ENCODE measurements around the gene TMBIM6.
"Not testable (repeated sequence)": the region's sequence is repeated elsewhere in the genome, so short reads cannot be mapped to it uniquely, and the experiment has no call there.

The TMBIM6 gene

GRCh38 chr12:49776413-49776812 lies 35.1 kb downstream of the TMBIM6 start:
- Mint-ChIP-seq H3K36me3 (ENCODE audit: low read depth) (no peaks in the 10 kb centered on the region), H3K27me3 (ENCODE audit: low read depth) (peaks cover 11% of the 10 kb centered on the region), H3K9me3 (no peaks in the 10 kb centered on the region), H3K4me3 (no peak overlapping the region), H3K4me1 (ENCODE audit: low read depth) (peaks cover 15% of the 10 kb centered on the region), H3K27ac (no peak overlapping the region)
- DNase-seq (ENCODE audit: low spot score): peak; percentile 54

GRCh38 chr12:49776858-49777257 lies 35.5 kb downstream of the TMBIM6 start:
- Mint-ChIP-seq H3K9me3 (no peaks in the 10 kb centered on the region), H3K4me3 (no peak overlapping the region), H3K27me3 (ENCODE audit: low read depth) (peaks cover 13% of the 10 kb centered on the region), H3K36me3 (ENCODE audit: low read depth) (no peaks in the 10 kb centered on the region), H3K4me1 (ENCODE audit: low read depth) (peaks cover 15% of the 10 kb centered on the region), H3K27ac (no peak overlapping the region)
- no peak for DNase-seq (ENCODE audit: low spot score)

- Mint-ChIP-seq H3K27ac (no peak overlapping the region), H3K4me3 (no peak overlapping the region), H3K4me1 (ENCODE audit: low read depth) (peaks cover 15% of the 10 kb centered on the region), H3K27me3 (ENCODE audit: low read depth) (peaks cover 17% of the 10 kb centered on the region), H3K9me3 (no peaks in the 10 kb centered on the region), H3K36me3 (ENCODE audit: low read depth) (no peaks in the 10 kb centered on the region)
- DNase-seq (ENCODE audit: low spot score): no peak
Measured at GRCh38 chr12:49777341-49777740, 36.0 kb downstream of the TMBIM6 start.

GRCh38 chr12:49777800-49778748 lies 36.7 kb downstream of the TMBIM6 start:
- Mint-ChIP-seq H3K36me3 (ENCODE audit: low read depth) (no peaks in the 10 kb centered on the region), H3K27ac (no peak overlapping the region), H3K4me1 (ENCODE audit: low read depth) (peaks cover 15% of the 10 kb centered on the region), H3K4me3 (no peak overlapping the region), H3K27me3 (ENCODE audit: low read depth) (peaks cover 19% of the 10 kb centered on the region), H3K9me3 (no peaks in the 10 kb centered on the region)
- DNase-seq (ENCODE audit: low spot score): peak; percentile 52

- peaks cover 15% of the 10 kb centered on the region for H3K4me1 Mint-ChIP-seq (ENCODE audit: low read depth)
- H3K36me3 Mint-ChIP-seq (ENCODE audit: low read depth): no peaks in the 10 kb centered on the region
- H3K27ac Mint-ChIP-seq: no peak overlapping the region
- no peak overlapping the region for H3K4me3 Mint-ChIP-seq
- no peak for DNase-seq (ENCODE audit: low spot score)
- peaks cover 31% of the 10 kb centered on the region for H3K27me3 Mint-ChIP-seq (ENCODE audit: low read depth)
- no peaks in the 10 kb centered on the region for H3K9me3 Mint-ChIP-seq
Measured at GRCh38 chr12:49779581-49779980, 38.2 kb downstream of the TMBIM6 start.

- H3K9me3 Mint-ChIP-seq; H3K4me3 Mint-ChIP-seq; H3K36me3 Mint-ChIP-seq (ENCODE audit: low read depth); H3K27ac Mint-ChIP-seq; DNase-seq (ENCODE audit: low spot score): not testable (repeated sequence)
- H3K27me3 Mint-ChIP-seq (ENCODE audit: low read depth): peaks cover 31% of the 10 kb centered on the region
- H3K4me1 Mint-ChIP-seq (ENCODE audit: low read depth): peaks cover 15% of the 10 kb centered on the region
Measured at GRCh38 chr12:49780914-49781313, 39.6 kb downstream of the TMBIM6 start.

- no peaks in the 10 kb centered on the region for H3K36me3 Mint-ChIP-seq (ENCODE audit: low read depth)
- no peaks in the 10 kb centered on the region for H3K4me1 Mint-ChIP-seq (ENCODE audit: low read depth)
- no peaks in the 10 kb centered on the region for H3K9me3 Mint-ChIP-seq
- no peak overlapping the region for H3K4me3 Mint-ChIP-seq
- DNase-seq (ENCODE audit: low spot score): no peak
- H3K27ac Mint-ChIP-seq: no peak overlapping the region
- H3K27me3 Mint-ChIP-seq (ENCODE audit: low read depth): peaks cover 31% of the 10 kb centered on the region
Measured at GRCh38 chr12:49783917-49784676, 42.7 kb downstream of the TMBIM6 start.

GRCh38 chr12:49784756-49785409 lies 43.5 kb downstream of the TMBIM6 start:
- Mint-ChIP-seq H3K4me1 (ENCODE audit: low read depth) (no peaks in the 10 kb centered on the region), H3K4me3 (no peak overlapping the region), H3K27me3 (ENCODE audit: low read depth) (peaks cover 31% of the 10 kb centered on the region), H3K36me3 (ENCODE audit: low read depth) (no peaks in the 10 kb centered on the region), H3K9me3 (no peaks in the 10 kb centered on the region), H3K27ac (no peak overlapping the region)
- no peak for DNase-seq (ENCODE audit: low spot score)

- Mint-ChIP-seq H3K4me1 (ENCODE audit: low read depth) (no peaks in the 10 kb centered on the region), H3K36me3 (ENCODE audit: low read depth) (no peaks in the 10 kb centered on the region), H3K27ac (no peak overlapping the region), H3K27me3 (ENCODE audit: low read depth) (peaks cover 12% of the 10 kb centered on the region), H3K4me3 (no peak overlapping the region), H3K9me3 (no peaks in the 10 kb centered on the region)
- DNase-seq (ENCODE audit: low spot score): no peak
Measured at GRCh38 chr12:49787672-49788071, 46.3 kb downstream of the TMBIM6 start.

- no peak for DNase-seq (ENCODE audit: low spot score)
- Mint-ChIP-seq H3K36me3 (ENCODE audit: low read depth) (no peaks in the 10 kb centered on the region), H3K27ac (no peak overlapping the region), H3K9me3 (no peaks in the 10 kb centered on the region), H3K27me3 (ENCODE audit: low read depth) (no peaks in the 10 kb centered on the region), H3K4me1 (ENCODE audit: low read depth) (no peaks in the 10 kb centered on the region), H3K4me3 (no peak overlapping the region)
Measured at GRCh38 chr12:49789992-49790391, 48.6 kb downstream of the TMBIM6 start.

GRCh38 chr12:49790741-49791555 lies 49.6 kb downstream of the TMBIM6 start:
- H3K4me3 Mint-ChIP-seq: no peak overlapping the region
- no peak for DNase-seq (ENCODE audit: low spot score)
- H3K4me1 Mint-ChIP-seq (ENCODE audit: low read depth): no peaks in the 10 kb centered on the region
- no peaks in the 10 kb centered on the region for H3K9me3 Mint-ChIP-seq
- H3K27me3 Mint-ChIP-seq (ENCODE audit: low read depth): no peaks in the 10 kb centered on the region
- no peak overlapping the region for H3K27ac Mint-ChIP-seq
- H3K36me3 Mint-ChIP-seq (ENCODE audit: low read depth): no peaks in the 10 kb centered on the region

GRCh38 chr12:49791700-49792099 lies 50.3 kb downstream of the TMBIM6 start:
- Mint-ChIP-seq H3K9me3 (no peaks in the 10 kb centered on the region), H3K36me3 (ENCODE audit: low read depth) (no peaks in the 10 kb centered on the region), H3K4me3 (no peak overlapping the region), H3K4me1 (ENCODE audit: low read depth) (no peaks in the 10 kb centered on the region), H3K27ac (no peak overlapping the region), H3K27me3 (ENCODE audit: low read depth) (no peaks in the 10 kb centered on the region)
- DNase-seq (ENCODE audit: low spot score): no peak

- H3K9me3 Mint-ChIP-seq: no peaks in the 10 kb centered on the region
- no peaks in the 10 kb centered on the region for H3K36me3 Mint-ChIP-seq (ENCODE audit: low read depth)
- H3K4me1 Mint-ChIP-seq (ENCODE audit: low read depth): no peaks in the 10 kb centered on the region
- no peak for DNase-seq (ENCODE audit: low spot score)
- H3K27ac Mint-ChIP-seq: no peak overlapping the region
- H3K27me3 Mint-ChIP-seq (ENCODE audit: low read depth): no peaks in the 10 kb centered on the region
- no peak overlapping the region for H3K4me3 Mint-ChIP-seq
Measured at GRCh38 chr12:49792181-49792970, 51.0 kb downstream of the TMBIM6 start.
